ENCODE results near the gene ZNF513. TPM values are rescaled to one million over a fixed set of nuclear protein-coding genes. Genes with fewer than 3 reads are reported as not detected.

Gene ZNF513
- total RNA-seq, 1 donor from 2014 or later, result 12.0 TPM

DNA sequence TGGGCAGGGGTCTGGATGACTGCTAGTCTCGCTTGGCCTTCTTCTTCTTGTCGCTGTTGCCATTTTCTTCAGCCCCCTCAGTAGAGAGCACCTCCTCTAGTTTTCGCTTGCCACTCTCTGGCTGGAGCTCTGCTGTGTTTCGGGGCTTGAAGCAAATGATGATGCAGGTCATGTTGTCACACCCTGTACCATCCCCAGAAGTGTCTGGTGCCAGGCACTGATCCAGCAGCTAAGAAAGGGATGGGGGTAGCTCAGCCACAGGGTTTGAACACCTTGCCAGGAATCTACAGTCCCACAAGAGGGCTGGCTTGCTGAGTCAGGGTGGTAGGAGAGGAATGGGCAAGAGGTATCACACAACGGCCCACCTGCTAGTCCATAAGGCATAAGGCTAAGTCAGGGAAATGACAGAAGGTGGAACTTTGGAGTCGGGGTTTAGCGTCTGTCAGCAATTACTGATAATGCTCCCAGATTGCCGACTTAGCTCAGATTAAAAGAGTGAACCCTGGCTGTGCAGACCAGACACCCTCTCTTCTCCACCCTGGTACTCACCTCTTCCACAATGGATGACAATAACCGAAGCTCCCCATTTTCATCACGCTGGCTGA, 1.1 kb upstream of the ZNF513 start:
- DNase-seq, result no peak

DNA sequence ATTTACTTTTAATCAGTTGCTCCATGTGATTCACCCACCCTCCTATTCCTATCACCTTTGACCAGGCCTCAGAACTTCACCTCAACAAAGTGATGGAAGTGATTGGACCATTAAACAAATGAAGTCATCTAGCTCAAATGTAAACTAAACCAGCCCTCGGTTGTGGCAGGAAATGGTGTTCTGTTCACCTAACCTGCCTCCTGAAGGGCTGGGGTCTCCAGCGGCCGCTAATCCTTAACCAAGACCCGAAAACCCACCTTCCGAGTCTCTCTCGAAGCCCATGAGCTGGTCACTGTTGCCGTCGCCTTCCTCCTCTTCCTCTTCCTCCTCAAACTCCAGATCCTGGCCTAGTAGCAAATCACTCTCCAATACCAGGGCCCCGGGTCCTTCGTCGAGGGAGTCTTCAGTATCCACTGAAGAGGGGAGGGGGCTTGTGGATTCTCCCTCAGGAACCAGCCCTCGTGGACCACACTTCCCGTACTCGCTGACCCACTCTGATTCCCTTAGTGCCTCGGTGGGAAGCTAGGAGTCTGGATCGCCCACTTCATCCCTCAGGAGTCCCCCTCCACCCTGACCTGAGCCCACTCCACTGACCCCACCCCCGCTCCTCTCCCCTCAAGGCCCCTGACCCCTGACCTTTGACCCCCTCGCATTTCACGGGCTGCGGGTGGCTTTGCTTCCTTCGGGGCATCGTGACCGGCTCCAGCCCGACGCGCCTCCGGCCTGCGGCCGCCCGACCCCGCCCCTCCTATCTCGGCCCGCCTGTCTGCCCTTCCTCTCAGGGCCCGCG, 503 bp downstream of the ZNF513 start:
- peak; percentile 72 for DNase-seq

DNA sequence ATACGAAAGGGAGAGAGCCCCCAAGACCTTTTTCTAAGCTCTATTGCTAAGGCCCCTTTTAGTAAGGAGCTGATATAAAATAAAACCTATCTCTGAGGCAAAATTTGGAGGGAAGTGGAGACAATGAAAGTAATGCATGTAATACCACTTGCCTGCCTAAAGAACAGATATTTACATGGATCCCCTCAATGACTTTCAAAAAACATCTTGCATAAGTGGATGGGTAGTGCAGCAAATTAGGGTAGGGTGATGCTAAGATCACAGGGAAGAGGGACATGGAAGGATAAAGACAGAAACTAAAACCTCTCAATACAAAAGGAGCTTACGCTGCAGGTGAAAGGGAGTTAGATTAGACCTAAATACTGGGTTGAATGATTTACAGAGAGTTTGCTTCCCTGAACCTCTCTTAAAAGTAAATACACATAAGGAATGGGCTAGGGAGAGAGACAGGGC, 1.1 kb downstream of the ZNF513 start:
- DNase-seq, result no peak

DNA sequence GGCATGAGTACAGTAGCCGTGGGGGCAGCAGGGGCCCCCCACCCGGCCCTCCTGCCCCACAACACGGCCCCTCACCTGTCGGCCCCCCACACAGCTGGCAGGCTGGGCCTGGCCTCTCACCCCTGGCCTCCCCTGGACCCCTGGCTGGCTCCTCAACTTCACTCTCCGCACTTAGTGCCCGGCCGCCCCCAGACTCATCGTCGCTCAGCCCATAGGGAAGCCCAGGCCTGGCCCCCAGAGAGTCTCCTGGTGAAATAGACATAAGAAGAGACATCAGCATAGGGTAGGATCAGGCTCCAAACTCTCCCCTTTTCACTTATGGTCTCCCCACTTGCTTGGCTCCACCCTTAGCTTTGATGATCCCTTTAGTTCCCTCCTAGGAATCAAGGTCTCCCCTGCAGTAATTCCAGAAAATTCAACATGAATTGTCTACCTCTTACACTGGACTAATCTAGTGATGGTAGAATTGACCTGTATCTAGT, 1.7 kb downstream of the ZNF513 start:
- DNase-seq, result no peak

DNA sequence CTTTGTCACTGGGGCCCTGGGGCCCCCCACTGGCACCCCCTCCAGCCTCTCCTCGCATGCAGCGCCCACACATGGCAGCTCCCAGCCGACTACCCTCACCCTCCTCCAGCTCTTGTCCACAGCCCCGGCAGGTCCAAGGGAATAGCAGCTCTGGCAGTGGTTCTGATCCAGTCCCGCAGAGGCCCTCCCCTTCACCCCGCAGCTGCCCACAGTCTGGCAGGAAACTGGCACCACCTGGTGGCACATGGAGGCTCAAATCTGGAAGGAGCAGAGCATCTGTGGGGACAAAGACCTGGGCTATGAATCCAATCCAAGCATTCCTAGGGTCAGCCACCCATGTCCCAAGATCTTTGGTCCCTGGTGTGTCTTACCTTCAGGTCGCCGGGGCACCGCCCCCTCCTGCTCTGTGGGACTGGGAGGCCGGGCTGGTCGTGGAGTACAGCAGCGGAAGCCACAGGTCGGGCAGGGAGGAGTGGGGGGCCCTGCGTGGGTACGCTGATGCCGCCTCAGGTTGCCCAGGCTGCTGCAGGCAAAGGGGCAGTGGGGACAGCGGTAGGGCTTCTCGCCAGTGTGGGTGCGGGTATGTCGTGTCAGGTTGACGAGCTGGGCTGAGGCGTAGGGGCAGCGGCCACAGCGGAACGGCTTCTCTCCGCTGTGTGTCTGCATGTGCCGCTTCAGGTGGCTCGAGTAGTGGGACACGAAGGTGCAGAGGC, 2.3 kb downstream of the ZNF513 start:
- no peak for DNase-seq

DNA sequence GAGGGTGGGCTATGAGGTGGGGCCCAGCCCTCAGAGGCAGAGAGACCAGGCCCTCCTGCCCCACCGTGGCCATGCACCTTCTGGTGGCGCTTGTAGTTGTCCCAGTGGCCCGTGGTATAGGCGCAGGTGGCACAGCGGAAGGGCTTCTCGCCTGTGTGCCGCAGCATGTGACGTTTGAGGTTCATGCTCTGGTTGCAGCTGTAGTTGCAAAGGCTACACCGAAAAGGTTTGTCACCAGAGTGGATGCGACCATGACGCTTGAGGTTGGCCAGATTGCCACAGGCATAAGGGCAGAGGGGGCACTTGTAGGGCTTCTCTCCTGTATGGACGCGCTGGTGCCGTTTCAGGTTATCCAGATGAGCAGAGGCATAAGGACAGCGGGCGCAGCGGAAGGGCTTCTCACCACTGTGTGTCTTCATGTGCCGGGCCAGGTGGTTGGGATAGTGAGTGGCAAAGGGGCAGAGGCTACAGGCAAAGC, 2.9 kb downstream of the ZNF513 start:
- DNase-seq, result no peak

DNA sequence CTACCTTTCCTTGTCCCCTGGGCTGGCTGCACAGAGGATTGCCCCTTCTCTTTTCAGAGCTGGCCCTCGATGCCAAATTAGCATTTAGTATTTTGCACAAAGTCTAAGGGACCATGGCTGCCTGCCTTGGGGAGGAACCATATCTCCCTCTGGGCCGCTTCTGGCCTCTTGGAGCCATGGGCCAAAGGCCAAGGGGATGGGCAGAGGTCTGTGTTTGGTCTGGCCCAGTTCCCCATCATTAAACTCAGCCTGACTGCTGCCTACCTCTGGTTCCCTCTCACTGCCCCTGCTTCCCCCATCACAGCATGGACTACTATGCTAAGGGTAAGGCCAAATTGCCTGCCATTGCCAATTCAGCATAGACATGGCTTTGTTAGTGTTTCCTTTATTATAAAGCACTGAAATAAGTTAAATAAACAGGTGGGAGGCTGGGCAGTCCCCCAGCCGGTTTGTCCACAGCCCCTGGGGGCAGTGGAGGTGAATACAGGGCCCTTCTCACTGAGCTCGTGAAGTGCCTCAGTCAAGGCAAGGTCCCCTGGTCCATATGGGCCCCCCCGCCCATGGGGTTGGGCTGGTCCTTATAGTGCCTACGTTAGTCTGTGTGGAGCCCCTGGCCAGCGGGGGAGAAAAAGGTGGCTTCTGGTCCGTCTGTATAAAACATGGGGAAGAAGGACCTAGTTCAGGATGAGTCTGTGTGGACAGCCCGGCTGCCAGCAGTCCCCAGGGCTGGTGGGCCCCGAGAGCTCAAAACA, 3.5 kb downstream of the ZNF513 start:
- DNase-seq, result no peak

DNA sequence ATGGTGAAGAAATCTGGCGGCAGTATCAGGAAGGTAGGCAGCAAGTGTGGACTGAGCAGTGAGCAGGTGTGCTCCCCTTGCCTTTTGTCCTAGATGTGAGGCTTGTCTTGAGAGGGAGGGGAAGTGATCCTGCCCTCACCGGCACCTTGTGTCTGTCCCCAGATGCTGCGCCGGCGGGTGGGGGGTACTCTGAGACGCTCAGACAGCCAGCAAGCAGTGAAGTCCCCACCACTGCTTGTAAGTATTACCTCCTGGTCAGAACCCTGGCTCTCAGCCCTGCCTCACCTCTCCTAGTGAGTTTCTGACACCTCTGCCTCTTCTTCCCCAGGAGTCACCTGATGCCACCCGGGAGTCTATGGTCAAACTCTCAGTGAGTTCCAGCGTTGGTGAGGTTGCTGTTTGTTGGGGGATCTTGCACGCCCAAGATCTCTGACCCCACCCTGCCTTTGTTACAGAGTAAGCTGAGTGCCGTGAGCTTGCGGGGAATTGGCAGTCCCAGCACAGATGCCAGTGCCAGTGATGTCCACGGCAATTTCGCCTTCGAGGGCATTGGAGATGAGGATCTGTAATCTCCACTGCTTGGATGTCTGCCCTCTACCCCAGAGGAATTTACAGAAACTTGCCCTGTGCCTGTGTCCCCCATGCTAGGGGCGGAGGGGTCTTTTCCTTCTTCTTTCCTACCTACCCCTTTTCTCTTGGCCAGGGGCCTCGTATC, 4.2 kb downstream of the ZNF513 start:
- no peak for DNase-seq

DNA sequence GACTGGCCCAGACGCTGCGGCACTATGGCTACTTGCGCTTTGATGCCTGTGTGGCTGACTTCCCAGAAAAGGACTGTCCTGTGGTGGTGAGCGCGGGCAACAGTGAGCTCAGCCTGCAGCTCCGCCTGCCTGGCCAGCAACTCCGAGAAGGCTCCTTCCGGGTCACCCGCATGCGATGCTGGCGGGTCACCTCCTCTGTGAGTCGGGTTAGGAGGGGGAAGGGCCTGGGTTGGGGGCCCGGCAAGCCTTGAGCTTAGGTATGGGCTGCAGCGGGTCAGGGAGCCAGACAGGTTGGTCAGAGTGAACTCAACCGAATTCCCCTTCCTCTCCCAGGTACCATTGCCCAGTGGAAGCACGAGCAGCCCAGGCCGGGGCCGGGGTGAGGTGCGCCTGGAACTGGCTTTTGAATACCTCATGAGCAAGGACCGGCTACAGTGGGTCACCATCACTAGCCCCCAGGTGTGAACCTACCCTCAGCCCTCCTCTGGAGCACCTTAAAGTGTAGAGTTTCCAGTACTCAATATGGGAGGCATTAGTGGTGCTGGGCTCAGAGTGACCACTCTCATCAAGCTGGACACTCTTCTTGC, 4.9 kb downstream of the ZNF513 start:
- DNase-seq, result no peak

DNA sequence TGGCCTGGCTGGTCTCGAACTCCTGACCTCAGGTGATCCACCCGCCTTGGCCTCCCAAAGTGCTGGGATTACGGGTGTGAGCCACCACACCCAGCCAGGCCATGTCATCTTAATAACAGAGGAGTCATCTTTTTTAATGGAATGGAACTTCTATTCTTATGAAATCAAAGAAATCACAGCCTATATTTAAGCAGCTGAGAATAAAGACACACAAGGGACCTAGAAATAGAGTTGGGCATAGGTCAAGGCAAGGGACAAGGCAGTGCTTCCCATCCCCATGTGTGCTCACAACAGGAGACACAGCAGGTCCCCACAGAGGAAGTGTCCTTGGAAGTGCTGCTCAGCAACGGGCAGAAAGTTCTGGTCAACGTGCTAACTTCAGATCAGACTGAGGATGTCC, 7.0 kb downstream of the ZNF513 start:
- no peak for DNase-seq

DNA sequence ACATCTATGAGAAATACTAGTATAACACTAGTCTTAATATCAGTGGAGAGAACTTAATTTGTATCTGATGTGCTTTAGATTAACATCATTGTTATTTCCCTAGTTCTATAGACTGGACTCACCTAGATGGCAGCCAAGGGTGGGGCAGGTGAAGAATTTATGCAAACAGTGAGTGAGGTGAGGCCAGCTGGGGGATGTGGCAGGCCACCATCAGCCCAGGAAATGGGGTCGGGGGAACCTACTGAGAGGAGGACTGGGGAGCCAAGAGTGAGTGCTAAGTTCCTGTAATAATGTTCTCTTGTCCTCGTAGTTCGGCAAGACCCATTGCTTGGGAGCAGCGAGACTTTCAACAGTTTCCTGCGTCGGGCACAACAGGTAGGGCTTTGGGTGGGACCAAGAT, 7.6 kb downstream of the ZNF513 start:
- DNase-seq, result no peak

DNA sequence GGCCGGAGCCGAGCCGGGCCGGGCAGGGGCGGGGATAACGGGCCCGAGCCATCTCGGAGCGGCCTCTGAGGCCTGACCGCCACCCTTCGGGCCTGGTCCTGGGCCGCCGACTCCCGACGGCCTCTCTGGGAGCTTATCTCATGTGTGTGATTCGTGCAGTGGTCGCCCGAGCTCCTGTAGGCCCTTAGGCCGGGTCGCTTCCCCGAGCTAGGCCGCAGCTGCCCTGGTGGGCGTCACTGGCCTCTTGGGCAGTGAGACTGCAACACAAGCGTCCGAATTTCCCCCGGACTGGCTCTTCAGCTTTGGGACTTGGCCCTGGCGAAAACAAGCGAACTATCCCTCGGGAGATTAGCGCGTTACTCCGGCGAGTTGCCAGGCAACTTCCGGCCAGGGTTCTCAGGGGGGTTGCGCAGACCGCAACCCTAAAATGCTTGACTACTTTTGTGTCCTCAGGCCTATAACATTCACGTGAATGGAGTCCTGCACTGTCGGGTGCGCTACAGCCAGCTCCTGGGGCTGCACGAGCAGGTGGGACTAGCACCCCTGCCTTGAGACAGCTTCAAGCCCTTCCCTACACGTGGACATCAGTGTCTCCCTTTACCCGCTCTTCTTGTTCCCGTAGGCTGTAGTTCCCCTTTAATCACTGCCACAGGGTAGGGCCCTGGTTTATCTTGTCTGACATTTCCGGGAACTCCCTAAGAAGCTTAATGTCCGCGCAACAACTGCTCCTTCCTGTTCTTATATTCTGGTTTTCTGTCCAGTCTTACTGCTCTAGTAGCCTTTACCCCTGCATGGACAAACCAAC, 9.5 kb downstream of the ZNF513 start:
- no peak for DNase-seq

DNA sequence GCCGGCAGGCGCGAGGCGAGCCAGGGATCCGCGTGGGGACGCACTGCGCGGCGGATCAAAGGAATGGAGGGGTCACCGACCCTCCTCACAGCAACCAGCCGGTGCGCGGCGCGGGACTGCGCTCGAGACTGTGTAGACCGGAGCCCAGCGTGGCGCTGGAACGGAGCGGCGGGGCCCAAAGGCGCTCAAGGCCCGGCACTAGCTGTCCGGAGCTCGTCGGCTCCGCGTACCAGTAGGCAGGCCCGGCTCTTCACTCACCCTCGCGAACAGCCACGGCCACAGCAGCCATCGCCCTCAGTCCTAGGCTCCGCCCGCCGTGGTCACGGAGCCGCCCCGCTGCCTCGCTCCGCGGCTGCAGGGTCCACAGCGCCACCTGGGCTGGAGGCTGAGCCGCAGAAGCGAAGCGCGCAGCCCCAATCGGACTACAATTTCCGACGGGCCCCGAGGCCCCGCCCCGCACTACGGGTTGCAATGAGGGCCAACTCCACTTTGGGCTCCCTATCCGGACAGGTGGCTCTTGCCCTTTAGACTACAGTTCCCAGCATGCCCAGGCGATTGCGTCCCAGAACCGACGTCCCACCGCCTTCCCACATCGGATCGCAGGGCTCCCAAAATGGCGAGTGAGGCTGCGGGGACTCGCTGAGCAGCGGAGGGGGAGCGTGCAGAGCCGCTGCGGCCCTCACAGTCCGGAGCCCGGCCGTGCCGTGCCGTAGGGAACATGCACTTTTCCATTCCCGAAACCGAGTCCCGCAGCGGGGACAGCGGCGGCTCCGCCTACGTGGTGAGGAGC, 10.3 kb downstream of the ZNF513 start, which contains the start of the genes EIF2B4 and SNX17:
EIF2B4 (minus strand) TSS at position 313 of the 790 bp plus-strand sequence; CDS start at position 289, 24 bp downstream.
SNX17 (plus strand) TSS at position 591 of the 790 bp plus-strand sequence; CDS start at position 719, 128 bp downstream.
- peak; percentile 99 for DNase-seq

DNA sequence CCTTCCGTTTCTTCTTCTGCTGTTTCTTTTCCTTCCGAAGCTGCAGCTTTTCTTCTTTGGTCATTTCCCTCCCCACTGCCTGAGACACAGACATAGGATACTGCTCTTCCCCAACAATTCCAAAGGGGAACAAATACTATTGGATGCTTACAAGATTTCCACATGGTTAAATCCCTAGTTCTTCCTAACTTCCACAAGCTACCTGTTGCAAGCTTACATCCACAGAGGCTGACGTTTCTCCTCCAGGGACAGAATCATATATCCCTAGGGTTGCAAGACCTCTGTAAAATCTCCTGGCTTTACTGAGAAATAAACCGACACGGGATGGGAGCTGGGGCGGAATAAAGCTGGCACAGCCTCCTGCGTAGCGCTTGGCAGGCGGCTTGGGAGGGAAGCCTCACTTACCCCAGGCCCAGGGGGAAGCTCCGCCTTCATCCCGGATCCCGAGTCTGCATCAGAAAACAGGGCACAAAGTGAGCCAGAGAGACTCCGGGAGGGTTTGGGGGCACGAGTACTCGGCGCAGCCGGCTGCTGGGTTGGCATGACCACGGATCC, 11.0 kb downstream of the ZNF513 start:
- peak; percentile 60 for DNase-seq

DNA sequence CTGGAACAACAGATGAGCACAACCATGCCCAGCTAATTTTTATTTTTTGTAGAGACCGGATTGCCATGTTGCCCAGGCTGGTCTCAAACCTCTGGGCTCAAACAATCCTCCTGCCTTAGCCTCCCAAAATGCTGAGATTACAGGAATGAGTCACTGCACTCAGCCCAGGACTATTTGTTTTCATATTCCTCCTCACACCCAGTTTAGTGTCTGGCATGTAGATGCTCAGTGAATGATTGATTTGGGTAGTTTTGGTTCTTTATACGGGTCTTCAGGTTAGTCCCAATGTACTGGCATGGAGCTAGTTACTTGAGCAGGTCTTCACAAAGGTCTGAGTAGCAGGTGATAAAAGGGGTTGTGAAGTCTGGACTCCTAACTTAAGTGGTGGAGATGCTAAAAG, 16.6 kb downstream of the ZNF513 start:
- no peak for DNase-seq

DNA sequence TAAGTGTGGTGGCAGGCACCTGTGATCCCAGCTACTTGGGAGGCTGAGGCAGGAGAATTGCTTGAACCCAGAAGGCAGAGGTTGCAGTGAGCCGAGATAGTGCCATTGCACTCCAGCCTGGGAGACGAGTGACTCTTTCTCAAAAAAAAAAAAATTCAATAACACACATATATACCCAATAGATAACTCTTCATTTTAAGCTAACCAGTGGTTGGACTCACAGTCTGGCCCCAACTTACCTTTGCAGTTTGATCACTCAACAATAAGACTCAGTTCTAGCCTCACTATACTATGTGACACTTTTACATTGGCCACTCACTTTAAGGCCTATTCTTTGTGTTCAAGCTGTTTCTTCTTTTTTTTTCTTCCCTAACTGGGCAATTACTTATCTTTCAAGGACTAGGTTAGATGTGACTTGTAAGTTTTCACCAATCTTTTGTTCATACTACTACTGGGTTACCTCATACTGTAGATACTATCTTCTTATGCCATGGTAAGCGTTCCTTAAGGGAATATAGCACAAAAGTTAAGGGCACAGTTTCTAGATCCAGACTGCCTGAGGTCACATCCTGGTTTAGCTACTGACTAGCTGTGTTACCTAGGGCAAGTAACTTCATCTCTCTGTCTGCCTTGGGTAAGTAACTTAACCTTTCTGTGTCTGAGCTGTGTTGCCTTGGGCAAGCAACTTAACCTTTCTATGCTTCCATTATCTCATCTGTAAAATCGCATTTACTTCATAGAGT, 17.7 kb downstream of the ZNF513 start:
- no peak for DNase-seq

DNA sequence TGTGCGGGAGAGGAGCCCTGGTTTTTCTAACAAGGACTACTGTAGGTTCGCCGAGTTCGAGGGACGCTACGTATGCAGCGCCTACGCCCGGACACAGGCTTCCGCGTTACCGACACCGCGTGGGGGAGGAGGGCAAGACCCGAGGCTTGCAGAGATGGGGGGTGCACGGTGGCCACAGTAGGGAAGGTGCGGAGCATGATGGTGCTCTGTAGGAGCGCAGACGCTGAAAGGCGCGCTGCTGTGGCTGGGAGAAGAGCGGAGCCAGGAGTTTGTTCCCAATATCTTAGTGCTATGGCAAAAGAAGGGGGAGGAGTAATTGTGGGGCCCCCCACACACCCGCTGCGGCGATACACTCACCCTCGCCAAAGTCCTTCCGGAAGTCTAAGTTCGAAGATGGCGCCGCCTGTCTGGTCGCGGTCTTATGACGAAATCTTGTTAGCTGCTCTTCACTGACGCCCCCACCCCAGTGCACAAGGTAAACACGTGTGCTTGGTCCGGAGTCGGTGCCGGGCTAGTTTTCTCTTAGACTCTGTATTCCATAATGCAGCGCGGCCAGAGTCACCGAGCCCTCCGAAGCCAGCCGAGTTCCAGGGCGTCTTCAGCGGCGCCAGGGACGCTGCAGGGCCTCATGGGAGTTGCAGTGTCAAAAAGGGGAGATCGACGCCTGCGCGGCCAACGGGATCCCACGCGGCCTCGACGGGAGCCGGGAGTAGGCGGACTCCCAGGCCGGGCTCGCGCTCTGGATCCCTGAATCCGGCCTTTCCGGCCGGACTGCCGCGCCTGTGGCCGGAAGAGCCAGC, 24.0 kb downstream of the ZNF513 start, which contains the start of gene GTF3C2:
GTF3C2 (minus strand) TSS at position 383 of the 800 bp plus-strand sequence. CDS start 13,210 bp downstream, outside the sequence.
- DNase-seq, result peak; percentile 97
